B cell (primary cell): ENCODE results near the gene KMT2C. TPM values are rescaled to one million over a fixed set of nuclear protein-coding genes. Genes with fewer than 3 reads are reported as not detected.

Source experiments
- ATAC-seq: fragments of 200-7000 bp; cut with Tn5 transposase; one replicate; pipeline ENCODE4 v1.10.0; 2021; ENCODE audit warnings: low read depth, mild to moderate bottlenecking, moderate number of reproducible peaks, moderate library complexity
- CTCF ChIA-PET: fragments of 350-600 bp; sonication (Branson Sonifier 250); formaldehyde crosslinking; loops from one replicate; lab custom pipeline; 2021; ENCODE audit warnings: antibody characterized with exemption, inconsistent platforms; lab: Charles Lee
- POLR2A ChIA-PET: fragments of 350-600 bp; sonication (Branson Sonifier 250); formaldehyde crosslinking; loops from one replicate; lab custom pipeline; 2021; ENCODE audit warnings: antibody characterized with exemption; lab: Charles Lee
- DNase-seq: peaks from one replicate; pipeline ENCODE4 v3.0.0; 2013
- H2AFZ ChIP-seq: 2 replicates; pipeline ENCODE4 v1.6.1; 2012; ENCODE audit warnings: mild to moderate bottlenecking, low read depth, low read length; ENCODE audit not compliant: insufficient read depth, poor library complexity, severe bottlenecking
- H3K27ac ChIP-seq, 2 donors: 1 replicate in 1 of 2; 2 replicates in 1 of 2; pipeline ENCODE4 v1.5.1; 2012 to 2013; ENCODE audit warnings: low read length in 2 of 2, mild to moderate bottlenecking in 2 of 2, moderate library complexity in 1 of 2
- H3K27me3 ChIP-seq, 4 experiments: fragments of 200-600 bp in 1 of 4; sonication (generic) in 1 of 4; replicated peaks in 1 of 4; 1 replicate in 2 of 4; 2 replicates in 2 of 4; pipeline versions ENCODE4 v1.6.1 to v1.7.0; 2013 to 2016; ENCODE audit warnings: low read length in 3 of 4, mild to moderate bottlenecking in 2 of 4, mixed read lengths in 1 of 4, moderate library complexity in 1 of 4; ENCODE audit not compliant: insufficient read depth in 4 of 4, control insufficient read depth in 3 of 4; ENCODE audit errors: control extremely low read depth in 1 of 4
- H3K36me3 ChIP-seq, 2 experiments: replicated peaks in 1 of 2; 1 replicate in 1 of 2; 2 replicates in 1 of 2; pipeline versions ENCODE4 v1.6.1 to v1.7.1; 2013; ENCODE audit warnings: low read length in 1 of 2; ENCODE audit not compliant: insufficient read depth in 2 of 2, control insufficient read depth in 1 of 2; ENCODE audit errors: control extremely low read depth in 1 of 2, extremely low read depth in 1 of 2
- H3K4me1 ChIP-seq, 2 donors: fragments of 200-600 bp in 1 of 2; sonication (generic) in 1 of 2; 1 replicate in 1 of 2; 2 replicates in 1 of 2; pipeline versions ENCODE4 v1.5.1 to v1.6.1; 2013 to 2017; ENCODE audit warnings: low read length in 2 of 2; ENCODE audit not compliant: control insufficient read depth in 2 of 2, insufficient read depth in 2 of 2
- H3K4me2 ChIP-seq: replicated peaks from 2 replicates; pipeline ENCODE3; 2012; ENCODE audit warnings: mild to moderate bottlenecking, low read depth, low read length; ENCODE audit not compliant: poor library complexity, severe bottlenecking
- H3K4me3 ChIP-seq, 5 experiments: fragments of 200-600 bp in 1 of 5; sonication (generic) in 1 of 5; 1 replicate in 3 of 5; 2 replicates in 2 of 5; pipeline versions ENCODE4 v1.5.1 to v1.7.0; 2011 to 2016; ENCODE audit warnings: low read length in 4 of 5, mild to moderate bottlenecking in 4 of 5, low read depth in 2 of 5, control low read depth in 1 of 5, moderate library complexity in 1 of 5; ENCODE audit not compliant: insufficient read depth in 1 of 5; ENCODE audit errors: control extremely low read depth in 1 of 5, extremely low read depth in 1 of 5
- H3K79me2 ChIP-seq: fragments of 200-600 bp; sonication (generic); one replicate; pipeline ENCODE4 v1.6.0; 2016; ENCODE audit warnings: low read length; ENCODE audit not compliant: control insufficient read depth, insufficient read depth
- H3K9ac ChIP-seq: fragments of 200-600 bp; sonication (generic); 2 replicates; pipeline ENCODE4 v1.6.1; 2017; ENCODE audit warnings: mild to moderate bottlenecking, low read length, moderate library complexity
- H3K9me3 ChIP-seq, 3 donors: one replicate each; pipeline versions ENCODE4 v1.6.1 to v1.7.1; 2013; ENCODE audit warnings: low read length in 2 of 3; ENCODE audit not compliant: control insufficient read depth in 2 of 3, insufficient read depth in 1 of 3; ENCODE audit errors: control extremely low read depth in 1 of 3
- H4K20me1 ChIP-seq: 2 replicates; pipeline ENCODE4 v1.6.0; 2012; ENCODE audit warnings: mild to moderate bottlenecking, low read length; ENCODE audit not compliant: insufficient read depth, control insufficient read depth, poor library complexity, severe bottlenecking
- H3K27ac Mint-ChIP-seq: one replicate; pipeline ENCODE4 v1.8.0; 2021; ENCODE audit warnings: mixed read lengths
- H3K27me3 Mint-ChIP-seq: one replicate; pipeline ENCODE4 v1.8.0; 2021; ENCODE audit warnings: mixed read lengths
- H3K4me1 Mint-ChIP-seq: one replicate; pipeline ENCODE4 v1.8.0; 2021; ENCODE audit warnings: mixed read lengths
- H3K4me3 Mint-ChIP-seq: one replicate; pipeline ENCODE4 v1.8.0; 2021; ENCODE audit warnings: mixed read lengths
- H3K9me3 Mint-ChIP-seq: one replicate; pipeline ENCODE4 v1.8.0; 2022; ENCODE audit warnings: mixed read lengths; ENCODE audit not compliant: insufficient read depth
- CTCF ChIP-seq: fragments of 200-600 bp; IDR thresholded peaks from one replicate; pipeline ENCODE4 v1.8.0; 2022; ENCODE audit warnings: antibody characterized with exemption, mild to moderate bottlenecking
- EZH2 ChIP-seq: IDR thresholded peaks from 2 replicates; pipeline ENCODE4 v1.6.1; 2012; ENCODE audit warnings: borderline replicate concordance, low read depth, mild to moderate bottlenecking, moderate library complexity, low read length; ENCODE audit not compliant: insufficient read depth, poor library complexity, severe bottlenecking
- WGBS: methylation state at CpG from one replicate; pipeline ENCODE4 v1.1.5; 2013; ENCODE audit warnings: missing lambda C conversion rate; ENCODE audit not compliant: insufficient coverage; 5-methylcytosine and 5-hydroxymethylcytosine counted together
- intact Hi-C: fragments of 100-400 bp; cut with micrococcal nuclease; formaldehyde crosslinking; loops from one replicate; pipeline ENCODE4 v1.10.0; 2022
- polyA plus RNA-seq: library from polyadenylated mRNA; depleted of rRNA; stranded (reverse); fragments of >200 nt; gene quantifications from 2 replicates; pipeline ENCODE4 v1.2.3, GENCODE V29; 2012
- total RNA-seq, 2 donors: library from RNA; stranded (reverse); fragments of 120-200 nt in 1 of 2; gene quantifications; 1 replicate in 1 of 2; 2 replicates in 1 of 2; pipeline versions ENCODE4 v1.2.3 to v1.2.4, GENCODE V29; 2013 to 2022

Gene KMT2C
- total and polyA plus RNA-seq, 2 donors (not counting 1 experiment from before 2014, with no cell fraction given) = 14.9 to 171 TPM

GRCh38 chr7:152117356-152117755 lies 318.4 kb downstream of the KMT2C start:
- CTCF ChIA-PET = no interaction called here
- 100% methylated on average over 8 of the region's 8 CpGs for WGBS
- H3K9ac ChIP-seq = no peak overlapping the region
- Mint-ChIP-seq H3K4me3 (no peak overlapping the region), H3K4me1 (no peaks in the 10 kb centered on the region), H3K9me3 (no peaks in the 10 kb centered on the region), H3K27ac (peak overlapping the region; percentile 41), H3K27me3 (no peaks in the 10 kb centered on the region)
- TF ChIP-seq CTCF (no peak), EZH2 (no peak)
- H3K27ac ChIP-seq = no peak overlapping the region
- H3K4me3 ChIP-seq = no peak overlapping the region
- no peaks in the 10 kb centered on the region for H3K9me3 ChIP-seq
- H2AFZ ChIP-seq = no peak overlapping the region
- ATAC-seq (no peak), DNase-seq (no peak)
- H3K79me2 ChIP-seq = no peaks in the 10 kb centered on the region
- POLR2A ChIA-PET = interaction anchor here (0.6 kb wide), 1 partner anchor 18 kb away, joined by 8 read pairs; no protein-coding TSS in a partner anchor
- intact Hi-C loops = no loop called here
- H3K4me1 ChIP-seq = no peaks in the 10 kb centered on the region
- H4K20me1 ChIP-seq = no peaks in the 10 kb centered on the region
- no peak overlapping the region for H3K4me2 ChIP-seq
- H3K27me3 ChIP-seq = no peaks in the 10 kb centered on the region
- peaks cover 15 to 62% of the 10 kb centered on the region in 2 experiments for H3K36me3 ChIP-seq

- Histone ChIP-seq H2AFZ (no peak overlapping the region), H3K4me2 (no peak overlapping the region), H3K4me3 (no peak overlapping the region), H3K9me3 (no peaks in the 10 kb centered on the region), H3K79me2 (no peaks in the 10 kb centered on the region), H3K9ac (no peak overlapping the region), H3K27me3 (no peaks in the 10 kb centered on the region), H3K36me3 (peaks cover 13 to 41% of the 10 kb centered on the region in 2 experiments), H3K4me1 (no peaks in the 10 kb centered on the region), H3K27ac (no peak overlapping the region), H4K20me1 (no peaks in the 10 kb centered on the region)
- H3K4me1 Mint-ChIP-seq = no peaks in the 10 kb centered on the region
- ATAC-seq (no peak), DNase-seq (no peak)
- no peak overlapping the region for H3K27ac Mint-ChIP-seq
- no peaks in the 10 kb centered on the region for H3K9me3 Mint-ChIP-seq
- 100% methylated on average over 2 of the region's 9 CpGs for WGBS
- H3K27me3 Mint-ChIP-seq = no peaks in the 10 kb centered on the region
- no peak overlapping the region for H3K4me3 Mint-ChIP-seq
- CTCF ChIA-PET = no interaction called here
- POLR2A ChIA-PET = no interaction called here
- TF ChIP-seq CTCF = no peak
- TF ChIP-seq EZH2 = no peak
- intact Hi-C loops = no loop called here
Measured at GRCh38 chr7:152115021-152115718, 320.6 kb downstream of the KMT2C start.
